SJSA1 (cell line): ENCODE data around the gene CCL27. TPM values are rescaled to one million over a fixed set of nuclear protein-coding genes. Genes with fewer than 3 reads are reported as not detected.

ENCODE experiments used
- DNase-seq, 2 experiments: peaks; one replicate each; pipeline ENCODE4 v3.0.0-alpha.2; 2015 to 2020; ENCODE audit warnings: low spot score in 2 of 2, low read depth in 1 of 2
- H3K27ac ChIP-seq: fragments of 250-450 bp; sonication (Bioruptor Pico); 2 replicates; pipeline ENCODE4 v1.5.1; 2020; ENCODE audit warnings: mild to moderate bottlenecking, moderate library complexity
- H3K27me3 ChIP-seq: fragments of 250-450 bp; sonication (Bioruptor Pico); replicated peaks from 2 replicates; pipeline ENCODE4 v1.5.1; 2020; ENCODE audit warnings: mild to moderate bottlenecking, moderate library complexity
- H3K36me3 ChIP-seq: fragments of 250-450 bp; sonication (Bioruptor Pico); 2 replicates; pipeline ENCODE4 v1.5.1; 2020; ENCODE audit warnings: mild to moderate bottlenecking
- H3K4me1 ChIP-seq: fragments of 250-450 bp; sonication (Bioruptor Pico); replicated peaks from 2 replicates; pipeline ENCODE4 v1.6.1; 2021; ENCODE audit warnings: mild to moderate bottlenecking
- H3K4me3 ChIP-seq: fragments of 250-450 bp; sonication (Bioruptor Pico); 2 replicates; pipeline ENCODE4 v1.5.1; 2020; ENCODE audit warnings: mild to moderate bottlenecking
- H3K9me3 ChIP-seq: fragments of 250-450 bp; sonication (Bioruptor Pico); replicated peaks from 2 replicates; pipeline ENCODE4 v1.5.1; 2020; ENCODE audit warnings: mild to moderate bottlenecking
- total RNA-seq: library from RNA; depleted of rRNA; stranded (reverse); fragments of >200 nt; shearing (Covaris generic); gene quantifications from 2 replicates; pipeline ENCODE4 v1.2.3, GENCODE V29; 2014; rRNA removed

The CCL27 gene, protein sequence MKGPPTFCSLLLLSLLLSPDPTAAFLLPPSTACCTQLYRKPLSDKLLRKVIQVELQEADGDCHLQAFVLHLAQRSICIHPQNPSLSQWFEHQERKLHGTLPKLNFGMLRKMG
- total RNA-seq, result not detected in 2 replicates

GRCh38 chr9:34662526-34663302, at the start of gene CCL27:
TSS of gene CCL27 (minus strand) at chr9:34662657. CDS start at chr9:34662633, 24 bp downstream.
- Histone ChIP-seq H3K27me3 (no peaks in the 10 kb centered on the region), H3K4me1 (peaks cover 4% of the 10 kb centered on the region; the same call in 1 of the 2 replicates), H3K4me3 (no peak within 1 kb of the TSS), H3K36me3 (no peaks in the 10 kb centered on the region), H3K27ac (no peak within 1 kb of the TSS), H3K9me3 (no peaks in the 10 kb centered on the region)
- DNase-seq, result no peak

DNA sequence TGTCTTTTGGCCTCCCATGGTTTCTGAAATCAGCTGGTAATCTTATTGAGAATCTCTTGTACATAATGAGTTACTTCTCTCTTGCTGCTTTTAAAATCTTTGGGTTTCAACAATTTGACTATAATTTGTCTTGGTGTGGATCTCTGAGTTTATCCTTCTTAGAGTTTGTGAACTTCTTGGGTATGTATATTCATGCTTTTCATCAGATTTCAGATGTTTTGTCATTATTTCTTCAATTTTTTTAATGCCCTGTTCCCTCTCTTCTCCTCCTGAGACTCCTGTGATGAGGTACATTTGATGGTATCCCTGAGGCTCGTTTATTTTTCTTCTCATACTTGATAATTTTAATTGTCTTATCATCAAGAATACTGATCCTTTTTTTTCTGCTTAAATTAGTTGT, 49.7 kb upstream of the CCL27 start:
- no peak overlapping the region for H3K4me3 ChIP-seq
- H3K27me3 ChIP-seq, result no peaks in the 10 kb centered on the region
- H3K9me3 ChIP-seq, result no peaks in the 10 kb centered on the region
- no peak for DNase-seq
- no peaks in the 10 kb centered on the region for H3K4me1 ChIP-seq
- no peak overlapping the region for H3K27ac ChIP-seq
- no peaks in the 10 kb centered on the region for H3K36me3 ChIP-seq

GRCh38 chr9:34710023-34710422, 47.6 kb upstream of the CCL27 start, which contains the start of gene CCL21:
TSS of gene CCL21 (minus strand) at chr9:34710136. CDS start at chr9:34710066, 70 bp downstream.
- H3K9me3 ChIP-seq, result no peaks in the 10 kb centered on the region
- no peak within 1 kb of the TSS for H3K27ac ChIP-seq
- no peak within 1 kb of the TSS for H3K4me3 ChIP-seq
- no peaks in the 10 kb centered on the region for H3K4me1 ChIP-seq
- no peak for DNase-seq
- H3K27me3 ChIP-seq, result no peaks in the 10 kb centered on the region
- H3K36me3 ChIP-seq, result no peaks in the 10 kb centered on the region

DNA sequence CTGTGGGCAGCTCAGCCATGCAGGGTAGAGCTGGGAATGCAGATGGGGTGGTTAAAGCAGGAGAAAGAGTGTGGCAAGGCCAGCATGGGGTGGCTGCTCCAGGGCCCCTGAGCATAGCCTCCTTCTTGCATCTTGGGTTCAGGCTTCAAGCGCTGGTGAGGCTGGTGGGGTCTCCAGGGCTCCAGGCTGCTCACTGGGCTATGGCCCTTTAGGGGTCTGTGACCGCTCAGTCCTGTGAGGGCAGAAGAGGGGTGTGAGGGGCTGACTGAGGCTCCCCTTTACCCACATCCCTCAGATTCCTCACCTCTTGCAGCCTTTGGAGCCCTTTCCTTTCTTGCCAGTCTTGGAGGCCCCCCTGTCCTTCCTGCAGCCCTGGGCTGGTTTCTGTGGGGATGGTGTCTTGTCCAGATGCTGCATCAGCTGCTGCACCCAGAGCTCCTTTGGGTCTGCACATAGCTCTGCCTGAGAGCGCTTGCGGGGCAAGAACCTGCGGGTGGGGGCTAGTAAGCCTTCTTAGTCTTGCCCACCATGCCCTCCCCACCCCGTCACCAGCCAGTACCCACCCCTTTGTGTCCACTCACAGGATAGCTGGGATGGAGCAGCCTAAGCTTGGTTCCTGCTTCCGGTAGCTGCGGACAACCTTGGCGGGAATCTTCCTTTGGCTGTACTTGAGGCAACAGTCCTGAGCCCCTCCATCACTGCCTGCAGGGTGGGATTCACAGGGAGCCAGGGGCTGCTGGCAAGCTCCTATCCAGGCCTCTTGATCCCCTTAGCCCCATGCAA, 46.9 kb upstream of the CCL27 start:
- H3K9me3 ChIP-seq, result no peaks in the 10 kb centered on the region
- no peaks in the 10 kb centered on the region for H3K27me3 ChIP-seq
- no peaks in the 10 kb centered on the region for H3K36me3 ChIP-seq
- no peak for DNase-seq
- no peaks in the 10 kb centered on the region for H3K4me1 ChIP-seq
- no peak overlapping the region for H3K27ac ChIP-seq
- no peak overlapping the region for H3K4me3 ChIP-seq

DNA sequence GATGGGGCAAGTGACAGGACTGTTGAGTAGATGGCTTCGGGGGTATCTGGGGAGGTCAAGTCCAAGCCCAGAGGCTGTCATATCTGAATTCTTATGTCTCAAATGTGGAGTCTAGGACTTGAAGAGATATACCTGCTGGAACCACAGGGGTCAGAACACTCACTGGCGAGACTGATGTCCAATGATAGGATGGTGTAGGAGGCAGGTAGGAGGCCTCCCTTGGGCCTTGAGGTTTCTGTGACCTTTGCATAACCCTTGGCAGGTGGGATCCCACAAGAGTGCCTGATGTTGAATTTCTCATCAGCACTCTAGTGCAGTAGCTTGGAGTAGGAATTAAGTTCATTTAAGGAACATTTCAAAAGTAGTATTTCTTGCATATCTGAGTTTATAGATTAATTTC, 44.7 kb upstream of the CCL27 start:
- Histone ChIP-seq H3K4me3 (no peak overlapping the region), H3K27ac (no peak overlapping the region)
- no peak for DNase-seq

DNA sequence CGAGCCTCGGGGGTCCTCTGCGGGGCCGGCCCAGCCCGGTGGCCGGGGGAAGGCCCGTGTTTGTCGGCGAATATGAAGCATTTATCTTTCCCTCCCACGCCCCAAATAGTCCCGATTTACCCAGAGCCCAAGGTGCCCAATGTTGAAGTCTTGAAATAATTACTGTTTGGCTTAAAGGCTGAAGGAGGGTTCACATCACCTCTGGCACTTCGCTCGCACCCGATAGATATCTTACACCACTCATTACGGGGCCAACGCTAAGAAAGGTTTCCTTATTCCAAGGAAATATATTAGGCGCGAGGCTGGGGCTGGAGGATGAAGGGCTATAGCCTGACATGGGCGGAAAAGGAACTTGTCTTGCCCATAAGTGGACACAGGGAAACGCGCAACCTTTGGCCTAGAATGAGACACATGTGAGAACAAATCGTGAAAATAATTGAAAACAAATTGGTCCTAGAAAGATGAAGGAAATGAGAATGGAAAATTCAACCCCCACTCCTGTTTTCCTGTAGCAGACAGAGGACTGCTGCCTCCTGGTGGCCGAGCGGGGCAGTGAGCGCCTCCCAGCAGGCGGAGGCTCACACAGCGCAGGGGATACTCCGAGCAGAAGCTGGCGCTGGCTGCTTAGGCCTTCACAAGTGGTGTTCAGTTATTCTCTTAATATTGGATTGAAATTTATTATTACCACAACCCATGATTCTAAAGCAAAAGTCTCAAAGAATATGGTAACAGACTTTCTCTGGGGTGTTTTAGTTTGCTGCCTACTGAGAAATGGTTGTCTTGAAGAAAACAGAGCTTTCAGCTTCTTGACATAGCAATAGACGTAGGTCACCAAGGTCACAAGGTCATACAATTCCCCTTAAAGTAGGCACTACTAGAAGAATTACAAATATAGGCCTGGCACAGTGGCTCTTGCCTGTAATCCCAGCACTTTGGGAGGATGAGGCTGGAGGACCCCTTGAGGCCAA, 39.6 kb upstream of the CCL27 start:
- Histone ChIP-seq H3K36me3 (no peaks in the 10 kb centered on the region), H3K27me3 (no peaks in the 10 kb centered on the region), H3K4me1 (no peaks in the 10 kb centered on the region), H3K9me3 (no peaks in the 10 kb centered on the region), H3K4me3 (peak overlapping the region; percentile 45), H3K27ac (no peak overlapping the region)
- peak; percentile 54 to 55 for DNase-seq

More for the DNA sequence above, 44.7 kb upstream of the CCL27 start:
- H3K36me3 ChIP-seq, result no peaks in the 10 kb centered on the region
- no peaks in the 10 kb centered on the region for H3K4me1 ChIP-seq
- no peaks in the 10 kb centered on the region for H3K9me3 ChIP-seq
- no peaks in the 10 kb centered on the region for H3K27me3 ChIP-seq

DNA sequence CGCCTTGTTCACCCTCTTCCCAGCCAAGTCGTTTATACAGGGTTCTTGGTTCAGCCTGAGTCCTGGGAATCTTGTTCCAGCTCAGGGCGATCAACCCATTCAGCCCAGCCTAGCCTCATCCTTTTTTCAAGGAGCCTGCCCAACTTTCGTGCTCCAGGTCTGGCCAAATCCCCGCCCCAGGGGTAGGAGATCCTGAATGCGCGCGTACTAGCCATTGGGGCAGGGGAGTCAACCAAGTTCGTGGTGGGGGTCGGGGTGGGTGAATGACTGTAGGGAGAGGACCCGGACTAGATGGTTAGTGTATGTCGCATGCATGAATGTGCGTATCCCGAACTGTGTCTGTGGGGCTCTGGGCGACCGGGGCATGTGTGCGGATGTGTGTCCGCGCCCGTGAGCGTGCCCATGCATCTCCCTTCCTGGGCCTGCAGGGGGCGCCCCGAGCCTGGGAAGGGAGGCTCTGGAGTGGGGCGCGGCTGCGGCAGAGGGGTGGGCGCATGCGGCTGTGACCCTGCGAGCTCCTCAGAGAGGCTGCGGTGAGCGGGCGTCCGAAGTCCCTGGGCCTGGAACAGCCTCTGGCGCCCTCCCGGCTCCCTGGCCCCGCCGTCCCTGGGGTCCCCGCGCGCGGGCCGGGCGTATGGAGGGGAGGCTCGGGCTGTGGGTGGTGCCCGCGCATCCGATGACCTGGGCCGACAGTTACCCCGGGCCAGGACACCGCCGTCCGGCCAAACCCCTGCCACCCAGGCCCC, 38.7 kb upstream of the CCL27 start:
- H3K4me1 ChIP-seq, result no peaks in the 10 kb centered on the region
- peak overlapping the region; percentile 45 for H3K4me3 ChIP-seq
- no peaks in the 10 kb centered on the region for H3K27me3 ChIP-seq
- H3K36me3 ChIP-seq, result no peaks in the 10 kb centered on the region
- DNase-seq, result peak; percentile 48 to 53
- H3K9me3 ChIP-seq, result no peaks in the 10 kb centered on the region
- H3K27ac ChIP-seq, result no peak overlapping the region

- no peaks in the 10 kb centered on the region for H3K4me1 ChIP-seq
- no peak overlapping the region for H3K27ac ChIP-seq
- H3K27me3 ChIP-seq, result no peaks in the 10 kb centered on the region
- H3K36me3 ChIP-seq, result no peaks in the 10 kb centered on the region
- H3K9me3 ChIP-seq, result no peaks in the 10 kb centered on the region
- H3K4me3 ChIP-seq, result no peak overlapping the region
- DNase-seq, result no peak
These were observed 32.4 kb upstream of the CCL27 start for GRCh38 chr9:34694811-34695210.

DNA sequence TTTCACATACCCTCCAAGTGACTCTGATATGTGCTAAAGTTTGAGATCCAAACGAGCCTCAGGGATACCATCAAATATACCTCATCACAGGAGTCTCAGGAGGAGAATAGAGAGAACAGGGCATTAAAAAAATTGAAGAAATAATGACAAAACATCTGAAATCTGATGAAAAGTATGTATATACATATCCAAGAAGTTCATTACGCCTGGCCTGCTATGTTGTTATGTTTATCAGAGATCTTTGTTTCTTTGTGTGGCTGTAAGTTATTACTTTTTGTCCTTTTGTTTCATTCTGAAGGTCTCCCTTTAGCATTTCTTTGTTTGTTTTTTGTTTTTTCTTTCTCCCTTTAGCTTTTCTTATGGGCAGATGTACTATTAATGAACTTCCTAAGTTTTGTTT, 31.1 kb upstream of the CCL27 start:
- H3K9me3 ChIP-seq, result no peaks in the 10 kb centered on the region
- no peaks in the 10 kb centered on the region for H3K27me3 ChIP-seq
- H3K27ac ChIP-seq, result no peak overlapping the region
- H3K4me3 ChIP-seq, result no peak overlapping the region
- DNase-seq, result no peak
- no peaks in the 10 kb centered on the region for H3K4me1 ChIP-seq
- H3K36me3 ChIP-seq, result no peaks in the 10 kb centered on the region

DNA sequence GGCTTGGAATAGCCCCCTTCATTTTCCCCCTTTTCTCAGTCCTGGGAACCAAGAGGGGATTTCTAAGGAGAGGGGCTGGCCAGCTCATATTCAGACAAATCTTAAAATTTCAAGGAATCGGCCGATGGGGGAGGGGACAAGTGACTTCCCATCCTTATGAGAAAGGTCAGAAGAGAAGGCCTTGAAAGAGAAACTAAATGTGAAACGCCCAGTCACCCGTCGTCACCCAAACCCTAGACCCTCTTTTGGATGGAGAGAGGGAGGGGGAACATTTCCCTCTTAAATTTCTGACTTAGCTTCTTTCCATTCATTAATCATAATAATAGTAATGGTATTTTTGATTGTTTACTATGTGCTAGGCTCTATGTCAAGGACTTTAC, 29.5 kb upstream of the CCL27 start:
- no peak overlapping the region for H3K4me3 ChIP-seq
- H3K4me1 ChIP-seq, result no peaks in the 10 kb centered on the region
- no peaks in the 10 kb centered on the region for H3K36me3 ChIP-seq
- no peaks in the 10 kb centered on the region for H3K27me3 ChIP-seq
- no peak for DNase-seq
- H3K9me3 ChIP-seq, result no peaks in the 10 kb centered on the region
- H3K27ac ChIP-seq, result no peak overlapping the region

DNA sequence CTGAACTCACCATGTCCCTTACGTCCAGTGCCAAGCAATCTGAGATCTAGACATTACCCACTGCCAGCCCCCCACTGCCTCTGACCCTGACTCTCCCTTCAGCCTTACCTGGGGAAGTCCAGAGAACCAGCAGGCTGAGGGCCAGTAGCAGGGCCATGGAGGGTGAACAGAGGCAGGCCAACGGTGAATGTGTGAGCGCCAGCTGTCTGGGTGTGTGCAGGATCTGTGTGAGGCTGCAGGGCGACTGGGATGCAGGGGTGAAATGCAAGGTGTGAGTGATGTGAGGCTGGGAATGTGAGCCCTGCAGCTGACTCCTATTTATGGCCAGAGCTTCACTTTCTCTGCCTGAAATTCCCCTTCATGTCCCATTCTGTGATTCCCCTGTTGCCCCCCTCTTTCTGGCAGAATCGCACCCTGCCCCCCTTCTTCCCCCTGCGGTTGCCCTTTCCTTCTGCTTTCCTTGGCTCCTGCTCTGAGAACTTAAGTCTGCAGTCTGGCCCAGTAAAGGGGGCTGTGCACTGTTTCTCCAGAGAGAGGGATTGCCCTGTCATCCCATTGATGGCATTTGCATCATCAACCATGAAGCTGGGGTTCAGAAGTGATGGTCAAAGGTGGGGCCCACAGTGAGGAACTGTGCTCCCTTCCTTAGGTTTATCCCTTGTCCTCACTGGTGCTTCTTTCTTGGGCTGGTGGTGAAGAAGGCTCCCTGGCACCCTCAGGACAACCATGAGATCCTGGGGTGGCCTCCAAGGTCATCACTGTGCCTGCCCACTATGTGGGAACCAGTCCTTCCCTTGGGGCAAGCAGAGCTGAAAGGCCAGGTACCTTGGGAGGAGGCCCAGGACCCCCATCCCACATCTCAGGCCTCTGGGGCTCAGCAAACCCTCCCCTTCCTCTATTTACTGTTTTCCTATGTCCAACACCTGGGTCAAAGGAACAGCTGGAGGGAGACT, 28.8 kb upstream of the CCL27 start, which contains the start of gene CCL19:
CCL19 (minus strand) TSS at position 294 of the 953 bp plus-strand sequence; CDS start at position 157, 137 bp downstream.
- no peak within 1 kb of the TSS for H3K4me3 ChIP-seq
- H3K4me1 ChIP-seq, result no peaks in the 10 kb centered on the region
- H3K27ac ChIP-seq, result no peak within 1 kb of the TSS
- no peaks in the 10 kb centered on the region for H3K9me3 ChIP-seq
- no peak for DNase-seq
- H3K36me3 ChIP-seq, result no peaks in the 10 kb centered on the region
- H3K27me3 ChIP-seq, result no peaks in the 10 kb centered on the region

DNA sequence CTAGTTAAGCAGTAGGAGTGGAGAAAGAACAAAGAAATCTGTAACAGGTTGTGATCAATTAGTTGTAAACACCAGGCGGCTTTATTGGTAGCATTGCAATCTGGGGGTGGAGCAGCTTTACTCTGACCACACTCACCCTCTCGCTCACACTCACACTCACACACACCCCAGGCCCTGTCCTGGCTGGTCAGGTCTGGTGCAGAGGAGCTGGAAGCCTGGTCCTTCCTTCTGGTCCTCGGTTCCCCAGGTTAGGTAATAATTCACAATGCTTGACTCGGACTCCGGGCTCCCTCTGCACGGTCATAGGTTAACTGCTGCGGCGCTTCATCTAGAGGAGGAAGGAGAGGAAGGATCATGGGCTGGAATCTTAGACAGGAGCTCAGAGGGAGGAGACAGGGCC, 27.1 kb upstream of the CCL27 start:
- no peaks in the 10 kb centered on the region for H3K36me3 ChIP-seq
- H3K27me3 ChIP-seq, result no peaks in the 10 kb centered on the region
- no peaks in the 10 kb centered on the region for H3K4me1 ChIP-seq
- DNase-seq, result no peak
- no peak overlapping the region for H3K27ac ChIP-seq
- H3K4me3 ChIP-seq, result no peak overlapping the region
- no peaks in the 10 kb centered on the region for H3K9me3 ChIP-seq
